B cell (primary cell): ENCODE measurements around the gene GLI3. TPM values are rescaled to one million over a fixed set of nuclear protein-coding genes. Genes with fewer than 3 reads are reported as not detected.

Experiments used
- ATAC-seq: fragments of 200-7000 bp; cut with Tn5 transposase; one replicate; pipeline ENCODE4 v1.10.0; 2021; ENCODE audit warnings: low read depth, mild to moderate bottlenecking, moderate number of reproducible peaks, moderate library complexity
- CTCF ChIA-PET: fragments of 350-600 bp; sonication (Branson Sonifier 250); formaldehyde crosslinking; loops from one replicate; lab custom pipeline; 2021; ENCODE audit warnings: antibody characterized with exemption, inconsistent platforms; lab: Charles Lee
- POLR2A ChIA-PET: fragments of 350-600 bp; sonication (Branson Sonifier 250); formaldehyde crosslinking; loops from one replicate; lab custom pipeline; 2021; ENCODE audit warnings: antibody characterized with exemption; lab: Charles Lee
- DNase-seq: peaks from one replicate; pipeline ENCODE4 v3.0.0; 2013
- H2AFZ ChIP-seq: 2 replicates; pipeline ENCODE4 v1.6.1; 2012; ENCODE audit warnings: mild to moderate bottlenecking, low read depth, low read length; ENCODE audit not compliant: insufficient read depth, poor library complexity, severe bottlenecking
- H3K27ac ChIP-seq, 2 donors: 1 replicate in 1 of 2; 2 replicates in 1 of 2; pipeline ENCODE4 v1.5.1; 2012 to 2013; ENCODE audit warnings: low read length in 2 of 2, mild to moderate bottlenecking in 2 of 2, moderate library complexity in 1 of 2
- H3K27me3 ChIP-seq, 4 experiments: fragments of 200-600 bp in 1 of 4; sonication (generic) in 1 of 4; replicated peaks in 1 of 4; 1 replicate in 2 of 4; 2 replicates in 2 of 4; pipeline versions ENCODE4 v1.6.1 to v1.7.0; 2013 to 2016; ENCODE audit warnings: low read length in 3 of 4, mild to moderate bottlenecking in 2 of 4, mixed read lengths in 1 of 4, moderate library complexity in 1 of 4; ENCODE audit not compliant: insufficient read depth in 4 of 4, control insufficient read depth in 3 of 4; ENCODE audit errors: control extremely low read depth in 1 of 4
- H3K36me3 ChIP-seq, 2 experiments: replicated peaks in 1 of 2; 1 replicate in 1 of 2; 2 replicates in 1 of 2; pipeline versions ENCODE4 v1.6.1 to v1.7.1; 2013; ENCODE audit warnings: low read length in 1 of 2; ENCODE audit not compliant: insufficient read depth in 2 of 2, control insufficient read depth in 1 of 2; ENCODE audit errors: control extremely low read depth in 1 of 2, extremely low read depth in 1 of 2
- H3K4me1 ChIP-seq, 2 donors: fragments of 200-600 bp in 1 of 2; sonication (generic) in 1 of 2; 1 replicate in 1 of 2; 2 replicates in 1 of 2; pipeline versions ENCODE4 v1.5.1 to v1.6.1; 2013 to 2017; ENCODE audit warnings: low read length in 2 of 2; ENCODE audit not compliant: control insufficient read depth in 2 of 2, insufficient read depth in 2 of 2
- H3K4me2 ChIP-seq: replicated peaks from 2 replicates; pipeline ENCODE3; 2012; ENCODE audit warnings: mild to moderate bottlenecking, low read depth, low read length; ENCODE audit not compliant: poor library complexity, severe bottlenecking
- H3K4me3 ChIP-seq, 5 experiments: fragments of 200-600 bp in 1 of 5; sonication (generic) in 1 of 5; 1 replicate in 3 of 5; 2 replicates in 2 of 5; pipeline versions ENCODE4 v1.5.1 to v1.7.0; 2011 to 2016; ENCODE audit warnings: low read length in 4 of 5, mild to moderate bottlenecking in 4 of 5, low read depth in 2 of 5, control low read depth in 1 of 5, moderate library complexity in 1 of 5; ENCODE audit not compliant: insufficient read depth in 1 of 5; ENCODE audit errors: control extremely low read depth in 1 of 5, extremely low read depth in 1 of 5
- H3K79me2 ChIP-seq: fragments of 200-600 bp; sonication (generic); one replicate; pipeline ENCODE4 v1.6.0; 2016; ENCODE audit warnings: low read length; ENCODE audit not compliant: control insufficient read depth, insufficient read depth
- H3K9ac ChIP-seq: fragments of 200-600 bp; sonication (generic); 2 replicates; pipeline ENCODE4 v1.6.1; 2017; ENCODE audit warnings: mild to moderate bottlenecking, low read length, moderate library complexity
- H3K9me3 ChIP-seq, 3 donors: one replicate each; pipeline versions ENCODE4 v1.6.1 to v1.7.1; 2013; ENCODE audit warnings: low read length in 2 of 3; ENCODE audit not compliant: control insufficient read depth in 2 of 3, insufficient read depth in 1 of 3; ENCODE audit errors: control extremely low read depth in 1 of 3
- H4K20me1 ChIP-seq: 2 replicates; pipeline ENCODE4 v1.6.0; 2012; ENCODE audit warnings: mild to moderate bottlenecking, low read length; ENCODE audit not compliant: insufficient read depth, control insufficient read depth, poor library complexity, severe bottlenecking
- H3K27ac Mint-ChIP-seq: one replicate; pipeline ENCODE4 v1.8.0; 2021; ENCODE audit warnings: mixed read lengths
- H3K27me3 Mint-ChIP-seq: one replicate; pipeline ENCODE4 v1.8.0; 2021; ENCODE audit warnings: mixed read lengths
- H3K4me1 Mint-ChIP-seq: one replicate; pipeline ENCODE4 v1.8.0; 2021; ENCODE audit warnings: mixed read lengths
- H3K4me3 Mint-ChIP-seq: one replicate; pipeline ENCODE4 v1.8.0; 2021; ENCODE audit warnings: mixed read lengths
- H3K9me3 Mint-ChIP-seq: one replicate; pipeline ENCODE4 v1.8.0; 2022; ENCODE audit warnings: mixed read lengths; ENCODE audit not compliant: insufficient read depth
- CTCF ChIP-seq: fragments of 200-600 bp; IDR thresholded peaks from one replicate; pipeline ENCODE4 v1.8.0; 2022; ENCODE audit warnings: antibody characterized with exemption, mild to moderate bottlenecking
- EZH2 ChIP-seq: IDR thresholded peaks from 2 replicates; pipeline ENCODE4 v1.6.1; 2012; ENCODE audit warnings: borderline replicate concordance, low read depth, mild to moderate bottlenecking, moderate library complexity, low read length; ENCODE audit not compliant: insufficient read depth, poor library complexity, severe bottlenecking
- WGBS: methylation state at CpG from one replicate; pipeline ENCODE4 v1.1.5; 2013; ENCODE audit warnings: missing lambda C conversion rate; ENCODE audit not compliant: insufficient coverage; 5-methylcytosine and 5-hydroxymethylcytosine counted together
- intact Hi-C: fragments of 100-400 bp; cut with micrococcal nuclease; formaldehyde crosslinking; loops from one replicate; pipeline ENCODE4 v1.10.0; 2022
- polyA plus RNA-seq: library from polyadenylated mRNA; depleted of rRNA; stranded (reverse); fragments of >200 nt; gene quantifications from 2 replicates; pipeline ENCODE4 v1.2.3, GENCODE V29; 2012
- total RNA-seq, 2 donors: library from RNA; stranded (reverse); fragments of 120-200 nt in 1 of 2; gene quantifications; 1 replicate in 1 of 2; 2 replicates in 1 of 2; pipeline versions ENCODE4 v1.2.3 to v1.2.4, GENCODE V29; 2013 to 2022

The GLI3 gene
- total and polyA plus RNA-seq, 2 donors (not counting 1 experiment from before 2014, with no cell fraction given), result not detected

- 77% methylated on average over 4 of the region's 4 CpGs for WGBS
- H3K4me2 ChIP-seq, result no peak overlapping the region
- peaks cover 0 to 6% (median 0%) of the 10 kb centered on the region in 4 experiments for H3K27me3 ChIP-seq
- no peaks in the 10 kb centered on the region for H3K79me2 ChIP-seq
- H3K9me3 ChIP-seq, result no peaks in the 10 kb centered on the region
- no peaks in the 10 kb centered on the region for H3K9me3 Mint-ChIP-seq
- H3K27ac Mint-ChIP-seq, result no peak overlapping the region
- no peaks in the 10 kb centered on the region for H3K4me1 ChIP-seq
- H3K4me1 Mint-ChIP-seq, result no peaks in the 10 kb centered on the region
- intact Hi-C loops, result no loop called here
- POLR2A ChIA-PET, result no interaction called here
- H3K4me3 Mint-ChIP-seq, result no peak overlapping the region
- CTCF ChIA-PET, result interaction anchor here (1.0 kb wide), 1 partner anchor 138 kb away, joined by 3 read pairs; no protein-coding TSS in a partner anchor
- no peak overlapping the region for H2AFZ ChIP-seq
- no peak overlapping the region for H3K27ac ChIP-seq
- peaks cover 22% of the 10 kb centered on the region for H3K27me3 Mint-ChIP-seq
- H3K36me3 ChIP-seq, result no peaks in the 10 kb centered on the region
- no peaks in the 10 kb centered on the region for H4K20me1 ChIP-seq
- no peak overlapping the region for H3K9ac ChIP-seq
- ATAC-seq, result no peak
- DNase-seq, result no peak
- H3K4me3 ChIP-seq, result no peak overlapping the region
- no peak for TF ChIP-seq EZH2
- TF ChIP-seq CTCF, result no peak
Observed at GRCh38 chr7:42117201-42117600, 119.8 kb downstream of the GLI3 start.

GRCh38 chr7:42115795-42116194 lies 121.2 kb downstream of the GLI3 start:
- no peaks in the 10 kb centered on the region for H3K4me1 Mint-ChIP-seq

More at GRCh38 chr7:42115795-42116194, 121.2 kb downstream of the GLI3 start:
- peaks cover 0 to 6% (median 0%) of the 10 kb centered on the region in 4 experiments for H3K27me3 ChIP-seq
- no peak overlapping the region for H3K4me2 ChIP-seq
- H2AFZ ChIP-seq, result no peak overlapping the region
- no peak overlapping the region for H3K27ac ChIP-seq
- CTCF ChIA-PET, result no interaction called here
- no peaks in the 10 kb centered on the region for H3K9me3 ChIP-seq
- no peak for TF ChIP-seq CTCF
- no peak for TF ChIP-seq EZH2
- no peaks in the 10 kb centered on the region for H3K4me1 ChIP-seq
- Mint-ChIP-seq H3K27me3 (peaks cover 19% of the 10 kb centered on the region), H3K4me3 (no peak overlapping the region), H3K27ac (no peak overlapping the region), H3K9me3 (no peaks in the 10 kb centered on the region)
- H3K79me2 ChIP-seq, result no peaks in the 10 kb centered on the region
- no peaks in the 10 kb centered on the region for H4K20me1 ChIP-seq
- no peak for DNase-seq
- no peak overlapping the region for H3K4me3 ChIP-seq
- no peaks in the 10 kb centered on the region for H3K36me3 ChIP-seq
- intact Hi-C loops, result no loop called here
- H3K9ac ChIP-seq, result no peak overlapping the region
- ATAC-seq, result no peak
- 60% methylated on average over 1 of the region's 2 CpGs for WGBS
- POLR2A ChIA-PET, result no interaction called here
